ENCODE data around the gene CAPN14.

The CAPN14 gene

GRCh38 chr2:31258351-31258750 is 41.0 kb upstream of the CAPN14 start:
- no peak overlapping the region for H3K4me3 ChIP-seq (ENCODE audit: low read length)
- no peak for DNase-seq (ENCODE audit: low read depth)
- TF ChIP-seq CTCF (conservative IDR thresholded peaks at IDR 0.05; ENCODE audit: low read length) = no peak

GRCh38 chr2:31256611-31257382 is 39.5 kb upstream of the CAPN14 start:
- no peak for DNase-seq (ENCODE audit: low read depth)
- H3K4me3 ChIP-seq (ENCODE audit: low read length) = no peak overlapping the region
- TF ChIP-seq CTCF (conservative IDR thresholded peaks at IDR 0.05; ENCODE audit: low read length) = no peak

- TF ChIP-seq CTCF (conservative IDR thresholded peaks at IDR 0.05; ENCODE audit: low read length) = no peak
- H3K4me3 ChIP-seq (ENCODE audit: low read length) = no peak overlapping the region
- no peak for DNase-seq (ENCODE audit: low read depth)
These were observed 38.7 kb upstream of the CAPN14 start for GRCh38 chr2:31255911-31256571.

GRCh38 chr2:31254237-31255203 is 37.2 kb upstream of the CAPN14 start:
- TF ChIP-seq CTCF (conservative IDR thresholded peaks at IDR 0.05; ENCODE audit: low read length) = no peak
- no peak overlapping the region for H3K4me3 ChIP-seq (ENCODE audit: low read length)
- no peak for DNase-seq (ENCODE audit: low read depth)

GRCh38 chr2:31253356-31254131 is 36.2 kb upstream of the CAPN14 start:
- DNase-seq (ENCODE audit: low read depth) = no peak
- TF ChIP-seq CTCF (conservative IDR thresholded peaks at IDR 0.05; ENCODE audit: low read length) = no peak
- no peak overlapping the region for H3K4me3 ChIP-seq (ENCODE audit: low read length)

GRCh38 chr2:31251851-31252250 is 34.5 kb upstream of the CAPN14 start:
- TF ChIP-seq CTCF (conservative IDR thresholded peaks at IDR 0.05; ENCODE audit: low read length) = no peak

More at GRCh38 chr2:31251851-31252250, 34.5 kb upstream of the CAPN14 start:
- H3K4me3 ChIP-seq (ENCODE audit: low read length) = no peak overlapping the region
- DNase-seq (ENCODE audit: low read depth) = no peak
